ENCODE data around the gene SPTBN4.
A peak's percentile ranks its signal among the peaks of the same experiment; 100 is the strongest.

SPTBN4 gene

DNA sequence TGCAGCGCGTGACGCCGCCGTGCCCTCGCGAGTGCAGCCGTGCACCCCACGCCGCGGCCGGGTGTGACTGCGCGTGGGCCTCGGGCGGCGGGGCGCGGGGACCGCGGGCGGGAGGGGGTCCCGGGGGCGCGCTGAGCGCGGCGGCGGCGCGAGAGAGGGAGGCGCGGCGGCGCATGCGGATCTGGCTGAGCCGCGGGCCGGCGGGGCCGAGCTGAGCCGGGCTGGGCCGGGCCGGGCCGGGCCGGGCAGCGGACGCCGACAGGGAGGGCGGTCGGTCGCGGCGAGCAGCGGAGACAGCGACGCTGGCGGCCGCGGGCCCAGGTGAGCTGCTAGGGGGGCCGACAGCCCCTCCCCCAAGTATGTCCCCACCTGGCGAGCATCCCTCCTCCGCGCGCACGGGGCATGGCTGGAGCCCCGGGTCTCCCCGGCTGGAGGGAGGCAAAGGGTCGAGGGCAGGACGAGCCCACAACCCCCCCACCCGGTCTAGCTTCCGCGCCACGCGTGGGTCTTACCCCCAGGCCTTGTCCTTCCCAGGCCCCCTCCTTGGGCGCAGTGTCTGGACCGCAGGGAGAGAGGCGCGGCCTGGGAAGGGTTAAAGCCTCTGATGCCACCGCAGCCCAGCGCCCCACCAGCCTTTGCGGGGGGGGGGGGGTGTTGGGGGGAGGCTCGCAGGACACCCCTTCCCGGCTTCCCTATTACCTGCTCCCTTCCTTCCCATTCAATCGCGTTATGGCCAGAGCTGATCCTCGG is at the start of gene SPTBN4:
Gene SPTBN4 (plus strand): TSS at position 17 of the 750 bp plus-strand sequence. CDS start 5,621 bp downstream, outside the sequence.
- Histone ChIP-seq H3K4me3 (ENCODE audit: low read length) (peak within 1 kb of the TSS; percentile 47), H3K4me1 (ENCODE audit: insufficient read depth, low read length) (0 out of 2 replicates have a peak, but pooled peaks cover 2% of the 10 kb centered on the region), H3K27ac (ENCODE audit: low read length) (no peak within 1 kb of the TSS), H3K9ac (ENCODE audit: low read depth, low read length) (no peak within 1 kb of the TSS), H3K9me3 (ENCODE audit: insufficient read depth, low read depth, low read length) (no peaks in the 10 kb centered on the region), H3K36me3 (ENCODE audit: insufficient read depth, low read depth, low read length) (no peaks in the 10 kb centered on the region), H3K27me3 (ENCODE audit: insufficient read depth, low read length) (peaks cover 30% of the 10 kb centered on the region)

- Histone ChIP-seq H3K4me3 (ENCODE audit: low read length) (no peak overlapping the region), H3K9ac (ENCODE audit: low read depth, low read length) (no peak overlapping the region), H3K4me1 (ENCODE audit: insufficient read depth, low read length) (peaks cover 5% of the 10 kb centered on the region; the same call in 1 of the 2 replicates), H3K27ac (ENCODE audit: low read length) (no peak overlapping the region), H3K27me3 (ENCODE audit: insufficient read depth, low read length) (no peaks in the 10 kb centered on the region), H3K36me3 (ENCODE audit: insufficient read depth, low read depth, low read length) (peaks cover 4% of the 10 kb centered on the region; the same call in 1 of the 2 replicates), H3K9me3 (ENCODE audit: insufficient read depth, low read depth, low read length) (no peaks in the 10 kb centered on the region)
Observed at GRCh38 chr19:40417643-40417981, 49.2 kb upstream of the SPTBN4 start.

- Histone ChIP-seq H3K27me3 (ENCODE audit: insufficient read depth, low read length) (no peaks in the 10 kb centered on the region), H3K4me3 (ENCODE audit: low read length) (no peak overlapping the region), H3K4me1 (ENCODE audit: insufficient read depth, low read length) (peaks cover 5% of the 10 kb centered on the region; the same call in 1 of the 2 replicates), H3K9me3 (ENCODE audit: insufficient read depth, low read depth, low read length) (no peaks in the 10 kb centered on the region), H3K36me3 (ENCODE audit: insufficient read depth, low read depth, low read length) (peaks cover 8% of the 10 kb centered on the region), H3K27ac (ENCODE audit: low read length) (no peak overlapping the region), H3K9ac (ENCODE audit: low read depth, low read length) (no peak overlapping the region)
Observed at GRCh38 chr19:40418040-40418439, 48.8 kb upstream of the SPTBN4 start.

GRCh38 chr19:40419066-40419612 is 47.7 kb upstream of the SPTBN4 start:
- H3K4me3 ChIP-seq (ENCODE audit: low read length) = no peak overlapping the region
- no peak overlapping the region for H3K9ac ChIP-seq (ENCODE audit: low read depth, low read length)
- no peaks in the 10 kb centered on the region for H3K9me3 ChIP-seq (ENCODE audit: insufficient read depth, low read depth, low read length)
- peaks cover 8% of the 10 kb centered on the region for H3K36me3 ChIP-seq (ENCODE audit: insufficient read depth, low read depth, low read length)
- peaks cover 5% of the 10 kb centered on the region; the same call in 1 of the 2 replicates for H3K4me1 ChIP-seq (ENCODE audit: insufficient read depth, low read length)
- no peak overlapping the region for H3K27ac ChIP-seq (ENCODE audit: low read length)
- H3K27me3 ChIP-seq (ENCODE audit: insufficient read depth, low read length) = no peaks in the 10 kb centered on the region

DNA sequence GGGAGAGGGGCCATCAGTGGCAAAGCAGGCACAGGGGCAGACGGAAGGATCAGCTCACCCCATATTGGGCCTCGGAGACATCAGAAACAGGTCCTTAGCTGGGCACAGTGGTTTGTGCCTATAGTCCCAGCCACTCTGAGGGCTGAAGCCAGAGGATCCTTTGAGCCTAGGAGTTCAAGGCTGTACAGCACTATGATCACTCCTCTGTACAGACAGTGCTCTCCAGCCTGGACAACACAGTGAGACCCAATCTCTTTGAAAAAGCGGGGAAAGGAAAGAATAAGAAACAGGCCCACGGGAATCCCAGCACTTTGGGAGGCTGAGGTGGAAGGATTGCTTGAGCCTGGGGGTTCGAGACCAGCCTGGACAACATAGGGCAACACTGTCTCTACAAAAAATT is 47.0 kb upstream of the SPTBN4 start:
- H3K4me3 ChIP-seq (ENCODE audit: low read length) = no peak overlapping the region
- H3K9ac ChIP-seq (ENCODE audit: low read depth, low read length) = no peak overlapping the region
- no peak overlapping the region for H3K27ac ChIP-seq (ENCODE audit: low read length)
- H3K27me3 ChIP-seq (ENCODE audit: insufficient read depth, low read length) = no peaks in the 10 kb centered on the region
- H3K9me3 ChIP-seq (ENCODE audit: insufficient read depth, low read depth, low read length) = no peaks in the 10 kb centered on the region
- peaks cover 5% of the 10 kb centered on the region; the same call in 1 of the 2 replicates for H3K4me1 ChIP-seq (ENCODE audit: insufficient read depth, low read length)
- H3K36me3 ChIP-seq (ENCODE audit: insufficient read depth, low read depth, low read length) = peaks cover 8% of the 10 kb centered on the region

GRCh38 chr19:40420451-40420765 is 46.4 kb upstream of the SPTBN4 start:
- no peaks in the 10 kb centered on the region for H3K9me3 ChIP-seq (ENCODE audit: insufficient read depth, low read depth, low read length)
- no peaks in the 10 kb centered on the region for H3K27me3 ChIP-seq (ENCODE audit: insufficient read depth, low read length)
- no peak overlapping the region for H3K27ac ChIP-seq (ENCODE audit: low read length)
- H3K36me3 ChIP-seq (ENCODE audit: insufficient read depth, low read depth, low read length) = peaks cover 8% of the 10 kb centered on the region
- no peak overlapping the region; the same call in 1 of the 2 replicates for H3K9ac ChIP-seq (ENCODE audit: low read depth, low read length)
- H3K4me1 ChIP-seq (ENCODE audit: insufficient read depth, low read length) = peaks cover 5% of the 10 kb centered on the region; the same call in 1 of the 2 replicates
- peak overlapping the region; percentile 81; the same call in 1 of the 2 replicates for H3K4me3 ChIP-seq (ENCODE audit: low read length)

- Histone ChIP-seq H3K36me3 (ENCODE audit: insufficient read depth, low read depth, low read length) (peaks cover 8% of the 10 kb centered on the region), H3K27ac (ENCODE audit: low read length) (peak overlapping the region; percentile 79), H3K4me3 (ENCODE audit: low read length) (peak overlapping the region; percentile 81), H3K9ac (ENCODE audit: low read depth, low read length) (peak overlapping the region; percentile 86; the same call in 1 of the 2 replicates), H3K27me3 (ENCODE audit: insufficient read depth, low read length) (no peaks in the 10 kb centered on the region), H3K9me3 (ENCODE audit: insufficient read depth, low read depth, low read length) (no peaks in the 10 kb centered on the region), H3K4me1 (ENCODE audit: insufficient read depth, low read length) (peaks cover 5% of the 10 kb centered on the region; the same call in 1 of the 2 replicates)
Observed at GRCh38 chr19:40420766-40421765, 45.7 kb upstream of the SPTBN4 start.

DNA sequence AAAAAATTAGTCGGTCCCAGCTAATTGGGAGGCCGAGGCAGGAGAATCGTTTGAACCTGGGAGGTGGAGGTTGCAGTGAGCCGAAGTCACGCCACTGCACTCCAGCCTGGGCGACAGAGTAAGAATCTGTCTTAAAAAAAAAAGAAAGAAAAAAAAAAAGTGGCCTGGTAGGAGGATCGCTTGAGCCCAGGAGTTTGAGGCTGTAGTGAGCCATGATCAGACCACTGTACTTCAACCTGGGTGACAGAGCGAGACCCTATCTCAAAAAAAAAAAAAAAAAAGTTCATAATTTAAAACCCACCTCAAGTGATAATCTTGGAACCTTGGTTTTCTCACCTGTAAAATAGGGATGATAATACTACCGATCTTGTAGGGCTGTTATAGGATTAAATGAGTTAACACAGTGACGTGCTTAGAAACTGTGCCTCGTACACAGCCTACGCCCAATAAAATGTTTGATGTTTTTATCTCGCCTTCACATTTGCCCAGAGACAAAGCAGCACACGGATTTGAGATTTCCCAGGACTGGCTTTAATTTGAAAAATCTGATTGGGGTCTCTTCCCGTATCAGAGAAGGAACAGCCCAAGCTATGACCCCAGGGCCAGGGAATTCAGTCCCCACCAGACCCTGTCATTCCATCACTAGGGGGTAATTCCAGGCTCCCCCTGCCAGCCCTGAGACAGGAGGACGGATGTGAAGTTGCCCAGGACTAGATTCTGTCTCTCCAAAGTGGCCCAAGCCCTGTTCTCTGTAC is 44.6 kb upstream of the SPTBN4 start:
- Histone ChIP-seq H3K9me3 (ENCODE audit: insufficient read depth, low read depth, low read length) (no peaks in the 10 kb centered on the region), H3K36me3 (ENCODE audit: insufficient read depth, low read depth, low read length) (peaks cover 8% of the 10 kb centered on the region), H3K9ac (ENCODE audit: low read depth, low read length) (no peak overlapping the region), H3K27ac (ENCODE audit: low read length) (no peak overlapping the region), H3K4me3 (ENCODE audit: low read length) (no peak overlapping the region), H3K4me1 (ENCODE audit: insufficient read depth, low read length) (peaks cover 5% of the 10 kb centered on the region; the same call in 1 of the 2 replicates), H3K27me3 (ENCODE audit: insufficient read depth, low read length) (no peaks in the 10 kb centered on the region)

DNA sequence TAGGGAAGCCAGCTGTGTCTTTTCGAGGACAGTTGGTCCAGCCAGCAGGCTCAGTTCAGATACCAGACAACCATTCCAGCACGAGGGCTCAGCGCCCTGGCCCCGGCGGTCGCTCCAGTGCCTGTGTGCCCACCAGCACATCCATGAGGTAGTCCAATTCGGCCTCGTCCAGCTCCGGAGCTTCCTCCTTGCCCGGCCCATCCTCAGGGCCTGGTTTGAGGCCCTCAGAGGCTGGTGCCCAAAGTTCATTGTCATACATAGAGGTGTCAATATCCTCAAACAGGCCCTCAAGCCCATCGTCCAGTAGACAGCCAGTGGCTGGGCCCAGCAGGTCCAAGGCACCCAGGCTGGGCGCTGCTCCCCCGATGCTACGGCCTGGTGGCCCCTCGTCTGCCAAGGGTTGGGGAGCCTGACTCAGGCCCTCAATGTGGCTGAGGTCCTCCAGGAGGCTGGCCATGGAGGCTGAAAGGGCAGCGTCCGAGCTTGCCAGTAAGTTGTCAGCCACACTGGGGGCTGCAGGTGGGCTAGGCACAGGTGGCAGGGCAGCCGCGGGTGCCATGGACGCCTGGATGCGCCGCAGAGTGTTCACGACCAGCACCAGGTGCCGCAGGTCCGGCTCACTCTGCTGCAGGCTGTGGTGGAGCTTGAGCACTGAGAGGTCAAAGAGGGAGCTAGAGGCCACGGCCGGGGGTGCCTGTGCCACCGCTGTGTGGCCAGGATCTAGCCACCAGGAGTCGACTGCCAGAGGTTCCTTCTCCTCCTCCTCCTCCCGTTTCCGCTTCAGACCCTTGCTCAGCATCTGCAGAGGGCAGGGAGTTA is 43.8 kb upstream of the SPTBN4 start:
- Histone ChIP-seq H3K9ac (ENCODE audit: low read depth, low read length) (no peak overlapping the region), H3K4me1 (ENCODE audit: insufficient read depth, low read length) (peaks cover 5% of the 10 kb centered on the region; the same call in 1 of the 2 replicates), H3K27ac (ENCODE audit: low read length) (no peak overlapping the region)

DNA sequence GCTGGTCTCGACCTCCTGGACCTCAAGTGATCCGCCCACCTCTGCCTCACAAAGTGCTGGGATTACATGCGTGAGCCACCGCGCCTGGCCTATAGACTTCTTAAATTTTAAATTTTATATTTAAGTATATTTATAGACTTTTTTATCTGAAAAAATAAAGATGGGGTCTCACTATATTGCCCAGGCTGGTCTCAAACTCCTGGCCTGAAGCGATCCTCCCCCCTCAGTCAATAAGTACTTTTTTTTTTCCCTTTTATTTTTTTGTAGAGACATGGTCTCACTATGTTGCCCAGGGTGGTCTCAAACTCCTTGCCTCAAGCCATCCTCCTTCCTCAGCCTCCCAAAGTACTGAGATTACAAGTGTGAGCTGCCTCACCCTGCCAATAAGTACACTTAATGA is 42.9 kb upstream of the SPTBN4 start:
- peaks cover 8% of the 10 kb centered on the region for H3K36me3 ChIP-seq (ENCODE audit: insufficient read depth, low read depth, low read length)
- peaks cover 5% of the 10 kb centered on the region; the same call in 1 of the 2 replicates for H3K4me1 ChIP-seq (ENCODE audit: insufficient read depth, low read length)
- no peak overlapping the region for H3K4me3 ChIP-seq (ENCODE audit: low read length)
- no peak overlapping the region for H3K9ac ChIP-seq (ENCODE audit: low read depth, low read length)
- no peaks in the 10 kb centered on the region for H3K9me3 ChIP-seq (ENCODE audit: insufficient read depth, low read depth, low read length)
- no peak overlapping the region for H3K27ac ChIP-seq (ENCODE audit: low read length)
- H3K27me3 ChIP-seq (ENCODE audit: insufficient read depth, low read length) = no peaks in the 10 kb centered on the region

More for the DNA sequence above, 43.8 kb upstream of the SPTBN4 start:
- Histone ChIP-seq H3K27me3 (ENCODE audit: insufficient read depth, low read length) (no peaks in the 10 kb centered on the region), H3K9me3 (ENCODE audit: insufficient read depth, low read depth, low read length) (no peaks in the 10 kb centered on the region), H3K36me3 (ENCODE audit: insufficient read depth, low read depth, low read length) (peaks cover 8% of the 10 kb centered on the region), H3K4me3 (ENCODE audit: low read length) (no peak overlapping the region)

All from iPS-20b (cell line).